CD8-positive, alpha-beta memory T cell (primary cell): ENCODE results near the gene DDI1. TPM values are rescaled to one million over a fixed set of nuclear protein-coding genes. Genes with fewer than 3 reads are reported as not detected.
"Not testable (repeated sequence)": the region's sequence is repeated elsewhere in the genome, so short reads cannot be mapped to it uniquely, and the experiment has no call there.

Experiments
- CTCF ChIA-PET: fragments of 350-600 bp; sonication (Branson Sonifier 250); formaldehyde crosslinking; loops from one replicate; lab custom pipeline; 2021; ENCODE audit warnings: antibody characterized with exemption; lab: Charles Lee
- POLR2A ChIA-PET: fragments of 350-600 bp; sonication (Branson Sonifier 250); formaldehyde crosslinking; loops from one replicate; lab custom pipeline; 2021; ENCODE audit warnings: antibody characterized with exemption; lab: Charles Lee
- DNase-seq, 5 donors: peaks; one replicate each; pipeline versions ENCODE4 v3.0.0 to v3.0.0-alpha.2; 2020 to 2022; ENCODE audit warnings: mixed read lengths in 1 of 5
- H3K27ac ChIP-seq: one replicate; pipeline ENCODE4 v1.7.0; 2013; ENCODE audit warnings: low read depth, mild to moderate bottlenecking, low read length, moderate library complexity
- H3K27me3 ChIP-seq: 2 replicates; pipeline ENCODE4 v1.7.0; 2013; ENCODE audit warnings: low read length, mild to moderate bottlenecking; ENCODE audit not compliant: insufficient read depth, poor library complexity, severe bottlenecking
- H3K36me3 ChIP-seq: 2 replicates; pipeline ENCODE4 v1.7.0; 2013; ENCODE audit warnings: mild to moderate bottlenecking, low read length, moderate library complexity; ENCODE audit not compliant: insufficient read depth
- H3K4me1 ChIP-seq: 2 replicates; pipeline ENCODE4 v1.7.0; 2013; ENCODE audit warnings: mild to moderate bottlenecking, low read length, moderate library complexity; ENCODE audit not compliant: insufficient read depth
- H3K4me3 ChIP-seq: 2 replicates; pipeline ENCODE4 v1.7.0; 2013; ENCODE audit warnings: mild to moderate bottlenecking, low read length
- H3K9me3 ChIP-seq: 2 replicates; pipeline ENCODE4 v1.7.0; 2013; ENCODE audit warnings: mild to moderate bottlenecking, low read length
- H3K27ac Mint-ChIP-seq, 8 donors: one replicate each; pipeline ENCODE4 v1.8.0; 2020 to 2021; ENCODE audit warnings: mixed read lengths in 8 of 8, mild to moderate bottlenecking in 6 of 8, inconsistent platforms in 3 of 8, moderate library complexity in 3 of 8
- H3K27me3 Mint-ChIP-seq, 2 donors: one replicate each; pipeline ENCODE4 v1.8.0; 2020 to 2021; ENCODE audit warnings: mixed read lengths in 2 of 2, mild to moderate bottlenecking in 1 of 2, moderate library complexity in 1 of 2
- H3K36me3 Mint-ChIP-seq, 3 donors: one replicate each; pipeline ENCODE4 v1.8.0; 2020 to 2021; ENCODE audit warnings: mixed read lengths in 3 of 3, inconsistent platforms in 1 of 3, mild to moderate bottlenecking in 1 of 3
- H3K4me1 Mint-ChIP-seq, 3 donors: one replicate each; pipeline ENCODE4 v1.8.0; 2020 to 2021; ENCODE audit warnings: mixed read lengths in 3 of 3, inconsistent platforms in 1 of 3, mild to moderate bottlenecking in 1 of 3
- H3K4me3 Mint-ChIP-seq, 7 donors: one replicate each; pipeline ENCODE4 v1.8.0; 2020 to 2021; ENCODE audit warnings: mixed read lengths in 7 of 7, mild to moderate bottlenecking in 6 of 7, moderate library complexity in 4 of 7, inconsistent platforms in 2 of 7
- H3K9me3 Mint-ChIP-seq, 5 donors: one replicate each; pipeline ENCODE4 v1.8.0; 2020 to 2022; ENCODE audit warnings: mixed read lengths in 5 of 5, mild to moderate bottlenecking in 3 of 5, moderate library complexity in 2 of 5, inconsistent platforms in 1 of 5
- polyA plus RNA-seq: library from polyadenylated mRNA; unstranded; fragments of 300-500 nt; fragmentation: Illumina TruSeq; gene quantifications from one replicate; pipeline ENCODE4 v1.2.3, GENCODE V29; 2021
- total RNA-seq, 2 experiments: library from RNA; stranded (reverse); gene quantifications; one replicate each; pipeline ENCODE4 v1.2.3, GENCODE V29; 2021

The DDI1 gene
- total and polyA plus RNA-seq, 3 experiments from 2014 or later: 0.07 TPM; not detected in 2

GRCh38 chr11:104046331-104046730 is 9.9 kb downstream of the DDI1 start:
- Histone ChIP-seq H3K27ac (no peak overlapping the region), H3K9me3 (no peaks in the 10 kb centered on the region), H3K4me3 (no peak overlapping the region), H3K27me3 (no peaks in the 10 kb centered on the region), H3K36me3 (no peaks in the 10 kb centered on the region), H3K4me1 (no peaks in the 10 kb centered on the region)
- Mint-ChIP-seq H3K4me3 (no peak overlapping the region), H3K27ac (no peak overlapping the region), H3K36me3 (no peaks in the 10 kb centered on the region), H3K9me3 (peaks cover 0 to 3% (median 0%) of the 10 kb centered on the region in 5 donors), H3K27me3 (no peaks in the 10 kb centered on the region), H3K4me1 (no peaks in the 10 kb centered on the region)
- no peak for DNase-seq
- POLR2A ChIA-PET: no interaction called here
- CTCF ChIA-PET: no interaction called here

- H3K36me3 Mint-ChIP-seq, DNase-seq, H3K4me1 Mint-ChIP-seq, H3K4me1 ChIP-seq, H3K27me3 ChIP-seq, H3K27ac Mint-ChIP-seq, H3K27ac ChIP-seq, H3K9me3 Mint-ChIP-seq, CTCF ChIA-PET, H3K27me3 Mint-ChIP-seq, H3K4me3 ChIP-seq, H3K4me3 Mint-ChIP-seq, H3K36me3 ChIP-seq, H3K9me3 ChIP-seq, POLR2A ChIA-PET: not testable (repeated sequence)
Observed at GRCh38 chr11:104046858-104047257, 10.4 kb downstream of the DDI1 start.

DNA sequence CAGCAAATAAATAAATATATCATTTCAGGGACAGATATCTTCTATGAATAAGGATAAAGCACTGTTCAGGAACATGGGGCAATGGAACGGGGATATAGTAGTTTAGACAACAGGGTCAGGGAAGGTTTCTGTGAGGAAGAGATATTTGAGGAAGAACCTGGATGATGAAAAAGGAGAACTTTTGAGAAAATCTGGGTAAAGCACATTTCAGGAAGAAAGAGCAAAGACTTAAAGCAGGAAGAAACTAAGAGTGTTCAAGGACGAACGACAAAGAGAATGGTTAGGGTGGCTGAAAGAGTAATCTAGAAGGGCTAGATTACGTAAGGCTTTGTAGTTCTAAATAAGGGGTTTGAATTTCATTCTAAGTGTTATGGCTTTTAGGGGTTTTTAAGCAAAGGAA is 12.7 kb downstream of the DDI1 start:
- no peak overlapping the region for H3K4me3 ChIP-seq
- POLR2A ChIA-PET: no interaction called here
- CTCF ChIA-PET: no interaction called here
- no peaks in the 10 kb centered on the region for H3K36me3 ChIP-seq
- H3K4me1 ChIP-seq: no peaks in the 10 kb centered on the region
- H3K9me3 ChIP-seq: no peaks in the 10 kb centered on the region
- Mint-ChIP-seq H3K27me3 (no peaks in the 10 kb centered on the region), H3K4me3 (no peak overlapping the region), H3K9me3 (peaks cover 0 to 3% (median 0%) of the 10 kb centered on the region in 5 donors), H3K27ac (no peak overlapping the region), H3K4me1 (no peaks in the 10 kb centered on the region), H3K36me3 (no peaks in the 10 kb centered on the region)
- no peak for DNase-seq
- H3K27me3 ChIP-seq: no peaks in the 10 kb centered on the region
- no peak overlapping the region for H3K27ac ChIP-seq

- Histone ChIP-seq H3K27me3 (no peaks in the 10 kb centered on the region), H3K4me1 (no peaks in the 10 kb centered on the region), H3K9me3 (no peaks in the 10 kb centered on the region), H3K36me3 (no peaks in the 10 kb centered on the region), H3K4me3 (no peak overlapping the region), H3K27ac (no peak overlapping the region)
- H3K9me3 Mint-ChIP-seq: peaks cover 0 to 2% (median 0%) of the 10 kb centered on the region in 5 donors
- ChIA-PET CTCF (no interaction called here), POLR2A (no interaction called here)
- H3K27me3 Mint-ChIP-seq: no peaks in the 10 kb centered on the region
- no peak overlapping the region for H3K27ac Mint-ChIP-seq
- DNase-seq: no peak
- no peak overlapping the region for H3K4me3 Mint-ChIP-seq
- H3K4me1 Mint-ChIP-seq: no peaks in the 10 kb centered on the region
- H3K36me3 Mint-ChIP-seq: no peaks in the 10 kb centered on the region
Observed at GRCh38 chr11:104051778-104052177, 15.3 kb downstream of the DDI1 start.

DNA sequence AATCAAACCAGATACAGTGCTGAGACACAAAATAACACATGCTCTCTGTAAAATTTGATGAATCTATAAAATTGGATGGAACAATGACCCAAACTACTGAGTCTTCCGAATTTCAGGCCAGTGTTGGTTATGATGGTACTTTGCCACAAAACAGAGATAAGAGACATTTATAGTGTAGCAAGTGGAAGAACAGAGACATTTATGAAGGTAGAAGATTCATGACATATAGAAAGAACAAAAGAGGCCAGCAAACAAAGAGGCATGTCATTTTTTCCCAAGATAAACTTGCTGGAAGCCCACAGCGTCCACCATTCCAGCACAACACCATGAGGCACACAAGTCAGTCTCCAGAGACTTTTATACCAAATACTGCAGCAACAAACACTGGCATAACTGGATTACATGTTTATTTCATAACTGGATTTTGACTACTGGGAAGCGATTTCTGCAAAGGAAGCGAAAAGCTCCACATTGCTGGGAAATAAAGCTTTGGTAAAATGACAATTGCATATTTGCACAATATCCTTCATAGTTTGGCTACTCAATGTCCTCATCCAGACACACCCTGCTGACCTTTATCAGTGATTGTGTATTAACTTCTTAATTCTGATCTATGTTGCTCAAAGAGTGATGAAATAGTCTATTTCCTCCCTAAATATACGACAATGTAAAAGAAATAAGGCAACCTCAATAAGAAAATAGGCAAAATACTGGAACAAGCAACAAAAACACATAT is 17.5 kb downstream of the DDI1 start:
- Mint-ChIP-seq H3K4me1 (no peaks in the 10 kb centered on the region), H3K9me3 (peaks cover 0 to 2% (median 0%) of the 10 kb centered on the region in 5 donors), H3K36me3 (no peaks in the 10 kb centered on the region), H3K27ac (no peak overlapping the region), H3K4me3 (no peak overlapping the region), H3K27me3 (no peaks in the 10 kb centered on the region)
- Histone ChIP-seq H3K36me3 (no peaks in the 10 kb centered on the region), H3K9me3 (no peaks in the 10 kb centered on the region), H3K4me1 (no peaks in the 10 kb centered on the region), H3K27me3 (no peaks in the 10 kb centered on the region), H3K4me3 (no peak overlapping the region), H3K27ac (no peak overlapping the region)
- ChIA-PET POLR2A (no interaction called here), CTCF (no interaction called here)
- no peak for DNase-seq

- H3K27me3 Mint-ChIP-seq: no peaks in the 10 kb centered on the region
- peaks cover 0 to 2% (median 0%) of the 10 kb centered on the region in 5 donors for H3K9me3 Mint-ChIP-seq
- H3K4me3 Mint-ChIP-seq: no peak overlapping the region
- CTCF ChIA-PET: no interaction called here
- no peaks in the 10 kb centered on the region for H3K36me3 Mint-ChIP-seq
- no peak overlapping the region for H3K27ac Mint-ChIP-seq
- H3K4me1 Mint-ChIP-seq: no peaks in the 10 kb centered on the region
- H3K4me3 ChIP-seq: no peak overlapping the region
- H3K27ac ChIP-seq: no peak overlapping the region
- no peaks in the 10 kb centered on the region for H3K36me3 ChIP-seq
- POLR2A ChIA-PET: no interaction called here
- no peaks in the 10 kb centered on the region for H3K27me3 ChIP-seq
- no peaks in the 10 kb centered on the region for H3K9me3 ChIP-seq
- H3K4me1 ChIP-seq: no peaks in the 10 kb centered on the region
- DNase-seq: no peak
Observed at GRCh38 chr11:104054911-104055529, 18.6 kb downstream of the DDI1 start.

GRCh38 chr11:104055596-104055995 is 19.2 kb downstream of the DDI1 start:
- no peaks in the 10 kb centered on the region for H3K4me1 ChIP-seq
- no peak overlapping the region for H3K27ac Mint-ChIP-seq
- H3K9me3 Mint-ChIP-seq: peaks cover 0 to 2% (median 0%) of the 10 kb centered on the region in 5 donors
- H3K4me3 Mint-ChIP-seq: no peak overlapping the region
- no peak overlapping the region for H3K4me3 ChIP-seq
- CTCF ChIA-PET: no interaction called here
- H3K36me3 Mint-ChIP-seq: no peaks in the 10 kb centered on the region
- no peaks in the 10 kb centered on the region for H3K4me1 Mint-ChIP-seq
- DNase-seq: no peak
- H3K27me3 ChIP-seq: no peaks in the 10 kb centered on the region
- H3K27ac ChIP-seq: no peak overlapping the region
- H3K36me3 ChIP-seq: no peaks in the 10 kb centered on the region
- H3K9me3 ChIP-seq: no peaks in the 10 kb centered on the region
- POLR2A ChIA-PET: no interaction called here
- H3K27me3 Mint-ChIP-seq: no peaks in the 10 kb centered on the region

DNA sequence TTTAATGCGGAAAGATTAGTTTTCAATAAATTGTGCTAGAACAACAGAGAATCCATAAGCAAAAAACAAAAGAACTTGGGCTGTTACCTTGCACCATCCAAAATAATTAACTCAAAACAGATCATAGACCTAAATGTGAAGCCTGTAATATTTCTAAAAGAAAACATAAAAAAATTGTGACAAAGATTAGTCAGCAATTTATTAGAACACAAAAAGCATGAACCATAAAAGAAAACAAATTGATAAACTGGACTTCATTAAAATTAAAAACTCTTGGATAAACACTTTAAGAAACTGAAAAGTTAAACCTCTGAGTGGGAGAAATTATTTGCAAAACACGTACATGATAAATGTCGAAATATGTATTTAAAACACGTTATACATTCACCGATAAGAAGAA is 21.5 kb downstream of the DDI1 start:
- CTCF ChIA-PET: no interaction called here
- no peaks in the 10 kb centered on the region for H3K36me3 Mint-ChIP-seq
- no peaks in the 10 kb centered on the region for H3K27me3 Mint-ChIP-seq
- H3K4me1 Mint-ChIP-seq: no peaks in the 10 kb centered on the region
- Histone ChIP-seq H3K4me1 (no peaks in the 10 kb centered on the region), H3K9me3 (no peaks in the 10 kb centered on the region), H3K36me3 (no peaks in the 10 kb centered on the region), H3K4me3 (no peak overlapping the region), H3K27ac (no peak overlapping the region), H3K27me3 (no peaks in the 10 kb centered on the region)
- POLR2A ChIA-PET: no interaction called here
- H3K27ac Mint-ChIP-seq: no peak overlapping the region
- no peak for DNase-seq
- peaks cover 0 to 2% (median 0%) of the 10 kb centered on the region in 5 donors for H3K9me3 Mint-ChIP-seq
- no peak overlapping the region for H3K4me3 Mint-ChIP-seq
